ENCODE measurements around the gene SPECC1.

SPECC1 gene

GRCh38 chr17:20307326-20307910 lies 298.3 kb downstream of the SPECC1 start:
- Histone ChIP-seq H3K9ac (ENCODE audit: low read length) (no peak overlapping the region), H3K79me2 (ENCODE audit: insufficient read depth, low read length) (no peaks in the 10 kb centered on the region), H4K20me1 (ENCODE audit: insufficient read depth, low read length) (no peaks in the 10 kb centered on the region)

DNA sequence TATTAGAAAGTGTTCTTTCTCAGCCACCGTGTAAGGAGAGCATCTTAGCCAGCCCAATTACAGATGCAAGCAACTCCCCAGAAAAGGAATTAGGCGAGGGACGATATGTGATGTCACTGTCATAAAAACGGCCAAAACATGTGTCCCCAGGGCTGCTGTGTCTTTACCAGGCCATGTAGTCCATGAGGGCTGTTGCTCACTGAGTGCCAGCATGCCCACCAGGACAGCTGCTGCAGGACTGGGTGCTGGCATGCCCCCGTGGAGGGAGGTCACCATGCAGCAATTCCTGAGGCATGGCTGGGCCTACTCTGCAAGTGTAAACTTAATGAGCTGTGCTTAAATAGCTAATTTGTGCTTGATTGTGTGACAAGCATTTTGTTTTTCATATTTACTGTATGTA lies 301.3 kb downstream of the SPECC1 start:
- no peak overlapping the region for H3K9ac ChIP-seq (ENCODE audit: low read length)
- no peaks in the 10 kb centered on the region for H3K9me3 ChIP-seq (ENCODE audit: low read length)
- no peaks in the 10 kb centered on the region for H4K20me1 ChIP-seq (ENCODE audit: insufficient read depth, low read length)
- H3K27me3 ChIP-seq (ENCODE audit: insufficient read depth, low read length): no peaks in the 10 kb centered on the region; the same call in 1 of the 2 replicates
- H3K4me2 ChIP-seq (ENCODE audit: low read length): no peak overlapping the region
- H3K27ac ChIP-seq (ENCODE audit: low read depth, low read length, poor library complexity, severe bottlenecking): no peak overlapping the region
- no peaks in the 10 kb centered on the region for H3K4me1 ChIP-seq (ENCODE audit: insufficient read depth, low read length, severe bottlenecking)
- no peak overlapping the region for H2AFZ ChIP-seq (ENCODE audit: low read length)
- H3K9me2 ChIP-seq (ENCODE audit: low read depth, low read length): no peaks in the 10 kb centered on the region
- H3F3A ChIP-seq (ENCODE audit: insufficient read depth, low read length): no peaks in the 10 kb centered on the region
- H3K4me3 ChIP-seq (ENCODE audit: low read depth, low read length, poor library complexity, severe bottlenecking): no peak overlapping the region
- TF ChIP-seq EZH2 (IDR thresholded peaks at IDR 0.05; ENCODE audit: borderline replicate concordance, low read length) (no peak), CTCF (IDR thresholded peaks at IDR 0.05; ENCODE audit: low read length) (no peak)
- H3K79me2 ChIP-seq (ENCODE audit: insufficient read depth, low read length): no peaks in the 10 kb centered on the region
- H3K36me3 ChIP-seq (ENCODE audit: insufficient read depth, low read length): no peaks in the 10 kb centered on the region

More at GRCh38 chr17:20307326-20307910, 298.3 kb downstream of the SPECC1 start:
- no peak overlapping the region for H2AFZ ChIP-seq (ENCODE audit: low read length)
- H3K4me1 ChIP-seq (ENCODE audit: insufficient read depth, low read length, severe bottlenecking): no peaks in the 10 kb centered on the region
- no peak for TF ChIP-seq CTCF (IDR thresholded peaks at IDR 0.05; ENCODE audit: low read length)
- no peak for TF ChIP-seq EZH2 (IDR thresholded peaks at IDR 0.05; ENCODE audit: borderline replicate concordance, low read length)
- H3K4me2 ChIP-seq (ENCODE audit: low read length): no peak overlapping the region
- H3K27ac ChIP-seq (ENCODE audit: low read depth, low read length, poor library complexity, severe bottlenecking): no peak overlapping the region
- no peaks in the 10 kb centered on the region for H3K36me3 ChIP-seq (ENCODE audit: insufficient read depth, low read length)
- no peaks in the 10 kb centered on the region; the same call in 1 of the 2 replicates for H3K27me3 ChIP-seq (ENCODE audit: insufficient read depth, low read length)
- no peak overlapping the region for H3K4me3 ChIP-seq (ENCODE audit: low read depth, low read length, poor library complexity, severe bottlenecking)
- H3K9me3 ChIP-seq (ENCODE audit: low read length): no peaks in the 10 kb centered on the region
- H3K9me2 ChIP-seq (ENCODE audit: low read depth, low read length): no peaks in the 10 kb centered on the region
- H3F3A ChIP-seq (ENCODE audit: insufficient read depth, low read length): no peaks in the 10 kb centered on the region

GRCh38 chr17:20313306-20313705 lies 304.1 kb downstream of the SPECC1 start:
- Histone ChIP-seq H3K27me3 (ENCODE audit: insufficient read depth, low read length) (no peaks in the 10 kb centered on the region), H3K9me3 (ENCODE audit: low read length) (no peaks in the 10 kb centered on the region), H3K9ac (ENCODE audit: low read length) (no peak overlapping the region), H4K20me1 (ENCODE audit: insufficient read depth, low read length) (no peaks in the 10 kb centered on the region), H3F3A (ENCODE audit: insufficient read depth, low read length) (no peaks in the 10 kb centered on the region), H3K79me2 (ENCODE audit: insufficient read depth, low read length) (no peaks in the 10 kb centered on the region), H3K27ac (ENCODE audit: low read depth, low read length, poor library complexity, severe bottlenecking) (no peak overlapping the region), H3K9me2 (ENCODE audit: low read depth, low read length) (no peaks in the 10 kb centered on the region), H3K4me3 (ENCODE audit: low read depth, low read length, poor library complexity, severe bottlenecking) (no peak overlapping the region), H3K36me3 (ENCODE audit: insufficient read depth, low read length) (no peaks in the 10 kb centered on the region), H3K4me1 (ENCODE audit: insufficient read depth, low read length, severe bottlenecking) (no peaks in the 10 kb centered on the region), H2AFZ (ENCODE audit: low read length) (no peak overlapping the region), H3K4me2 (ENCODE audit: low read length) (no peak overlapping the region)
- no peak for TF ChIP-seq CTCF (IDR thresholded peaks at IDR 0.05; ENCODE audit: low read length)
- no peak for TF ChIP-seq EZH2 (IDR thresholded peaks at IDR 0.05; ENCODE audit: borderline replicate concordance, low read length)

All from OCI-LY1 (cell line).